B cell (primary cell): ENCODE measurements around the gene ZNF652.

Experiments used
- EZH2 ChIP-seq: IDR thresholded peaks from 2 replicates; pipeline ENCODE4 v1.6.1; 2012; ENCODE audit warnings: borderline replicate concordance, low read depth, mild to moderate bottlenecking, moderate library complexity, low read length; ENCODE audit not compliant: insufficient read depth, poor library complexity, severe bottlenecking
- TF ChIP-seq, protein P1 (sequence below): fragments of 200-600 bp; IDR thresholded peaks from one replicate; pipeline ENCODE4 v1.8.0; 2022; ENCODE audit warnings: antibody characterized with exemption, mild to moderate bottlenecking

DNA sequence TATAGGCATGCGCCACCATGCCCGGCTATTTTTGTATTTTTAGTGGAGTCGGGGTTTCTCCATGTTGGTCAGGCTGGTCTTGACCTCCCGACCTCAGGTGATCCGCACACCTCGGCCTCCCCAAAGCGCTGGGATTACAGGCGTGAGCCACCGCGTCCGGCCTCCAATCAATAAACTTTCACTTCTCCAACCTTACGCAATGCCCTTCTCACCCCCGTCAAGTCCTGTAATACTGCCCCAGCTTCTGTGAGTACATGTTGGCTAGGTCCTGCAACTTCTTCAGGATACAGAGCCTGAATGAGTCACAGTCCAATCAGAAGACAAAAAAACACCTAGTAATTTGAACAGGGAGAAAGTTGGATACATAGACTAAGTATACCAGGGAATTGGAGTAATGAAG lies 84.4 kb downstream of the ZNF652 start:
- TF ChIP-seq EZH2 = no peak
- TF ChIP-seq, protein P1, sequence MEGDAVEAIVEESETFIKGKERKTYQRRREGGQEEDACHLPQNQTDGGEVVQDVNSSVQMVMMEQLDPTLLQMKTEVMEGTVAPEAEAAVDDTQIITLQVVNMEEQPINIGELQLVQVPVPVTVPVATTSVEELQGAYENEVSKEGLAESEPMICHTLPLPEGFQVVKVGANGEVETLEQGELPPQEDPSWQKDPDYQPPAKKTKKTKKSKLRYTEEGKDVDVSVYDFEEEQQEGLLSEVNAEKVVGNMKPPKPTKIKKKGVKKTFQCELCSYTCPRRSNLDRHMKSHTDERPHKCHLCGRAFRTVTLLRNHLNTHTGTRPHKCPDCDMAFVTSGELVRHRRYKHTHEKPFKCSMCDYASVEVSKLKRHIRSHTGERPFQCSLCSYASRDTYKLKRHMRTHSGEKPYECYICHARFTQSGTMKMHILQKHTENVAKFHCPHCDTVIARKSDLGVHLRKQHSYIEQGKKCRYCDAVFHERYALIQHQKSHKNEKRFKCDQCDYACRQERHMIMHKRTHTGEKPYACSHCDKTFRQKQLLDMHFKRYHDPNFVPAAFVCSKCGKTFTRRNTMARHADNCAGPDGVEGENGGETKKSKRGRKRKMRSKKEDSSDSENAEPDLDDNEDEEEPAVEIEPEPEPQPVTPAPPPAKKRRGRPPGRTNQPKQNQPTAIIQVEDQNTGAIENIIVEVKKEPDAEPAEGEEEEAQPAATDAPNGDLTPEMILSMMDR = no peak
